ENCODE measurements around the gene METTL16. TPM values are rescaled to one million over a fixed set of nuclear protein-coding genes. Genes with fewer than 3 reads are reported as not detected.

Gene METTL16
- total and polyA plus RNA-seq, 2 experiments from 2014 or later: 12.0 to 14.4 TPM

- 1% methylated on average over 49 to 72 of the region's 99 CpGs for WGBS, 2 experiments (ENCODE audit: low coverage in 1 of 2, low lambda C conversion rate in 2 of 2, missing lambda C conversion rate in 2 of 2)
- Histone ChIP-seq H3K4me3 (peak overlapping the region; percentile 69), H3K9me3 (ENCODE audit: low read depth) (no peaks in the 10 kb centered on the region), H3K27me3 (replicated peaks; ENCODE audit: insufficient read depth) (no peaks in the 10 kb centered on the region), H3K9me2 (ENCODE audit: insufficient read depth) (no peaks in the 10 kb centered on the region), H3F3A (ENCODE audit: insufficient read depth) (peaks cover 47% of the 10 kb centered on the region), H3K27ac (peak overlapping the region; percentile 99), H3K9ac (peak overlapping the region; percentile 100), H2AFZ (no peak overlapping the region), H4K20me1 (ENCODE audit: insufficient read depth) (no peaks in the 10 kb centered on the region), H3K4me2 (ENCODE audit: unreplicated experiment) (peak overlapping the region; percentile 64), H3K79me2 (ENCODE audit: insufficient read depth) (peaks cover 79% of the 10 kb centered on the region), H3K4me1 (ENCODE audit: insufficient read depth) (peaks cover 45% of the 10 kb centered on the region), H3K36me3 (ENCODE audit: low read depth) (no peaks in the 10 kb centered on the region)
- DNase-seq: peak; percentile 95
- TF ChIP-seq EZH2phosphoT487 (IDR thresholded peaks at IDR 0.05; ENCODE audit: insufficient read depth, low read depth) (no peak), EZH2 (IDR thresholded peaks at IDR 0.05; ENCODE audit: insufficient read depth, poor library complexity, severe bottlenecking) (no peak)
- in situ Hi-C loops (cut with MboI): no loop called here
Observed at GRCh38 chr17:2393174-2393953, 118.3 kb downstream of the METTL16 start.

GRCh38 chr17:2392252-2393173 is 119.2 kb downstream of the METTL16 start:
- peaks cover 76% of the 10 kb centered on the region for H3K79me2 ChIP-seq (ENCODE audit: insufficient read depth)
- H3K4me3 ChIP-seq: peak overlapping the region; percentile 72
- peak overlapping the region; percentile 84 for H3K4me2 ChIP-seq (ENCODE audit: unreplicated experiment)
- no peaks in the 10 kb centered on the region for H3K36me3 ChIP-seq (ENCODE audit: low read depth)
- WGBS, 2 experiments (ENCODE audit: low coverage in 1 of 2, low lambda C conversion rate in 2 of 2, missing lambda C conversion rate in 2 of 2): 1 to 2% methylated on average over 16 to 62 of the region's 83 CpGs
- no peak for TF ChIP-seq EZH2phosphoT487 (IDR thresholded peaks at IDR 0.05; ENCODE audit: insufficient read depth, low read depth)
- no peak for TF ChIP-seq EZH2 (IDR thresholded peaks at IDR 0.05; ENCODE audit: insufficient read depth, poor library complexity, severe bottlenecking)
- H2AFZ ChIP-seq: no peak overlapping the region
- H3K9me2 ChIP-seq (ENCODE audit: insufficient read depth): no peaks in the 10 kb centered on the region
- peak; percentile 99 for DNase-seq
- peak overlapping the region; percentile 100 for H3K9ac ChIP-seq
- in situ Hi-C loops (cut with MboI): no loop called here
- no peaks in the 10 kb centered on the region for H3K27me3 ChIP-seq (replicated peaks; ENCODE audit: insufficient read depth)
- H4K20me1 ChIP-seq (ENCODE audit: insufficient read depth): no peaks in the 10 kb centered on the region
- H3K4me1 ChIP-seq (ENCODE audit: insufficient read depth): peaks cover 42% of the 10 kb centered on the region
- peaks cover 41% of the 10 kb centered on the region for H3F3A ChIP-seq (ENCODE audit: insufficient read depth)
- peak overlapping the region; percentile 99 for H3K27ac ChIP-seq
- H3K9me3 ChIP-seq (ENCODE audit: low read depth): no peaks in the 10 kb centered on the region

GRCh38 chr17:2391597-2392251 is 120.0 kb downstream of the METTL16 start:
- WGBS, 2 experiments (ENCODE audit: low coverage in 1 of 2, low lambda C conversion rate in 2 of 2, missing lambda C conversion rate in 2 of 2): 41 to 49% methylated on average over 18 of the region's 18 CpGs
- Histone ChIP-seq H3K9ac (peak overlapping the region; percentile 84), H4K20me1 (ENCODE audit: insufficient read depth) (no peaks in the 10 kb centered on the region), H3F3A (ENCODE audit: insufficient read depth) (peaks cover 37% of the 10 kb centered on the region), H3K27ac (peak overlapping the region; percentile 99), H3K79me2 (ENCODE audit: insufficient read depth) (peaks cover 70% of the 10 kb centered on the region), H2AFZ (no peak overlapping the region), H3K27me3 (replicated peaks; ENCODE audit: insufficient read depth) (no peaks in the 10 kb centered on the region), H3K36me3 (ENCODE audit: low read depth) (no peaks in the 10 kb centered on the region), H3K9me2 (ENCODE audit: insufficient read depth) (no peaks in the 10 kb centered on the region), H3K4me3 (peak overlapping the region; percentile 72), H3K4me1 (ENCODE audit: insufficient read depth) (peaks cover 38% of the 10 kb centered on the region), H3K4me2 (ENCODE audit: unreplicated experiment) (peak overlapping the region; percentile 84), H3K9me3 (ENCODE audit: low read depth) (no peaks in the 10 kb centered on the region)
- no peak for TF ChIP-seq EZH2phosphoT487 (IDR thresholded peaks at IDR 0.05; ENCODE audit: insufficient read depth, low read depth)
- TF ChIP-seq EZH2 (IDR thresholded peaks at IDR 0.05; ENCODE audit: insufficient read depth, poor library complexity, severe bottlenecking): no peak
- no peak for DNase-seq
- in situ Hi-C loops (cut with MboI): no loop called here
